ENCODE results near the gene TLE4. TPM values are rescaled to one million over a fixed set of nuclear protein-coding genes. Genes with fewer than 3 reads are reported as not detected.

Gene TLE4
- total RNA-seq, 1 experiment from 2014 or later = 17.9 TPM

DNA sequence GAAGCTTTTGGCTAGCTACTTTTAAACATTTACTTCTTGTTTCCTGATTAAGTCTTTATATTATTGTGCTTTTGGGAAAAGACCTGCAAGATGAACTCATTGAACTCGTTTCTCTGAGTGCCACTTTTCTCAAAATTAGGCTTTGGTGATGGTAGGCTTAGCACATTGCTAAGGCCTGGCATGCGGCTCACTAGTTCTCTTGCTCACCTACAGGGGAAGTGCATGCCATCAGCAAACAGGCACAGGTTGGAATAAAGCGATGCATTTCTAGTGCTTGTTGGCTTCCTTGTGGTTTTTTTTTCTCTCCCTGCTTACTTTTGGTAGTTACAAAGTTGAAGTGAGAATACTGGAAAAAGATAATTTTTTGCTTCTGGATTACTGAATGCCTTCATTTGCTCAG, 41.4 kb downstream of the TLE4 start:
- H4K20me1 ChIP-seq (ENCODE audit: low read length) = no peaks in the 10 kb centered on the region
- H3K4me2 ChIP-seq (ENCODE audit: low read length) = no peak overlapping the region
- no peaks in the 10 kb centered on the region for H3K79me2 ChIP-seq (ENCODE audit: low read length)
- no TSS peak for BruUV-seq (replicated peaks)
- intact Hi-C loops (cut with micrococcal nuclease) = no loop called here
- H3F3A ChIP-seq (ENCODE audit: low read length, unreplicated experiment) = no peaks in the 10 kb centered on the region
- ATAC-seq = no peak
- H3K27ac ChIP-seq (ENCODE audit: low read length) = no peak overlapping the region
- no peak overlapping the region for H2AFZ ChIP-seq (ENCODE audit: low read length)
- TF ChIP-seq EZH2 (IDR thresholded peaks at IDR 0.05; ENCODE audit: low read length, unreplicated experiment) (no peak), CTCF (conservative IDR thresholded peaks at IDR 0.05; ENCODE audit: low read depth, low read length) (no peak), EZH2phosphoT487 (IDR thresholded peaks at IDR 0.05; ENCODE audit: borderline replicate concordance, low read length) (no peak)
- no peak for DNase-seq
- CTCF ChIA-PET = no interaction called here
- H3K36me3 ChIP-seq (ENCODE audit: low read depth, low read length) = no peaks in the 10 kb centered on the region
- no peaks in the 10 kb centered on the region for H3K9me2 ChIP-seq (replicated peaks; ENCODE audit: low read length)
- no peak overlapping the region for H3K4me3 ChIP-seq (ENCODE audit: low read length)
- POLR2A ChIA-PET (ENCODE audit: unreplicated experiment) = no interaction called here
- H3K9ac ChIP-seq (ENCODE audit: low read length) = no peak overlapping the region
- H3K4me1 ChIP-seq (ENCODE audit: insufficient read depth, low read length) = no peaks in the 10 kb centered on the region
- no peaks in the 10 kb centered on the region for H3K9me3 ChIP-seq (ENCODE audit: low read length)
- no peaks in the 10 kb centered on the region for H3K27me3 ChIP-seq (ENCODE audit: low read length)

DNA sequence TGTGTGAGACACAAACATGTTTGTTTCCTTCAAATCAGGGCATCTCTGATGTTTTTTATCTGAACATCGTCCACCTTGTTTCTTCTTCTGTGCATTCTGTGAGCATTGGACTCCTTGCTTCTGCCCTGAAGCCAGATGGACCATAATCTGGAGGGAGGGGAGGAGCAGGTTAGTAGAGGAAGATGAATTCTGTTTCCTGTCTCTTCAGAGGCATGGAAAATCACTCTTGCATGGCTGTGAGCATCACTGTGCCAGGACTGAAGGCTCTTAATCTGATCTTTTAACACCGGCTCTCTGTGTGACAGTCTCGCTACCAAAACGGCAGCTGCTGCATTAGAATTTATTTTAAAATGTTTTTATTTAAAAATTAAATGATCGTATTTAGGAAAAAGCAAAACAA, 43.3 kb downstream of the TLE4 start:
- BruUV-seq (replicated peaks) = no TSS peak
- TF ChIP-seq CTCF (conservative IDR thresholded peaks at IDR 0.05; ENCODE audit: low read depth, low read length) (no peak), EZH2 (IDR thresholded peaks at IDR 0.05; ENCODE audit: low read length, unreplicated experiment) (no peak), EZH2phosphoT487 (IDR thresholded peaks at IDR 0.05; ENCODE audit: borderline replicate concordance, low read length) (no peak)
- H3K79me2 ChIP-seq (ENCODE audit: low read length) = no peaks in the 10 kb centered on the region

GRCh38 chr9:79616013-79616412, 44.2 kb downstream of the TLE4 start:
- Histone ChIP-seq H4K20me1 (ENCODE audit: low read length) (no peaks in the 10 kb centered on the region), H3K4me3 (ENCODE audit: low read length) (no peak overlapping the region), H3K27ac (ENCODE audit: low read length) (no peak overlapping the region), H3K9ac (ENCODE audit: low read length) (no peak overlapping the region), H3K79me2 (ENCODE audit: low read length) (no peaks in the 10 kb centered on the region), H3K9me3 (ENCODE audit: low read length) (no peaks in the 10 kb centered on the region), H3K9me2 (replicated peaks; ENCODE audit: low read length) (no peaks in the 10 kb centered on the region), H3K4me1 (ENCODE audit: insufficient read depth, low read length) (peaks cover 9% of the 10 kb centered on the region; the same call in 1 of the 2 replicates), H3K4me2 (ENCODE audit: low read length) (no peak overlapping the region), H3F3A (ENCODE audit: low read length, unreplicated experiment) (no peaks in the 10 kb centered on the region), H2AFZ (ENCODE audit: low read length) (no peak overlapping the region), H3K36me3 (ENCODE audit: low read depth, low read length) (no peaks in the 10 kb centered on the region), H3K27me3 (ENCODE audit: low read length) (no peaks in the 10 kb centered on the region)
- BruUV-seq (replicated peaks) = no TSS peak
- DNase-seq = no peak
- ChIA-PET CTCF (no interaction called here), POLR2A (ENCODE audit: unreplicated experiment) (no interaction called here)
- TF ChIP-seq EZH2 (IDR thresholded peaks at IDR 0.05; ENCODE audit: low read length, unreplicated experiment) (no peak), CTCF (conservative IDR thresholded peaks at IDR 0.05; ENCODE audit: low read depth, low read length) (no peak), EZH2phosphoT487 (IDR thresholded peaks at IDR 0.05; ENCODE audit: borderline replicate concordance, low read length) (no peak)
- intact Hi-C loops (cut with micrococcal nuclease) = no loop called here
- no peak for ATAC-seq

More for the DNA sequence above, 43.3 kb downstream of the TLE4 start:
- no peaks in the 10 kb centered on the region for H3K27me3 ChIP-seq (ENCODE audit: low read length)
- no peaks in the 10 kb centered on the region for H3K9me3 ChIP-seq (ENCODE audit: low read length)
- ChIA-PET CTCF (interaction anchor here (0.6 kb wide), 1 partner anchor 429 kb away, joined by 4 read pairs; no protein-coding TSS in a partner anchor), POLR2A (ENCODE audit: unreplicated experiment) (no interaction called here)
- H3K36me3 ChIP-seq (ENCODE audit: low read depth, low read length) = no peaks in the 10 kb centered on the region
- no peak overlapping the region for H2AFZ ChIP-seq (ENCODE audit: low read length)
- H3K27ac ChIP-seq (ENCODE audit: low read length) = no peak overlapping the region
- ATAC-seq = no peak
- H4K20me1 ChIP-seq (ENCODE audit: low read length) = no peaks in the 10 kb centered on the region
- no peak for DNase-seq
- intact Hi-C loops (cut with micrococcal nuclease) = no loop called here
- no peak overlapping the region for H3K4me2 ChIP-seq (ENCODE audit: low read length)
- H3K9me2 ChIP-seq (replicated peaks; ENCODE audit: low read length) = no peaks in the 10 kb centered on the region
- no peak overlapping the region for H3K4me3 ChIP-seq (ENCODE audit: low read length)
- H3F3A ChIP-seq (ENCODE audit: low read length, unreplicated experiment) = no peaks in the 10 kb centered on the region
- peaks cover 6% of the 10 kb centered on the region; the same call in 1 of the 2 replicates for H3K4me1 ChIP-seq (ENCODE audit: insufficient read depth, low read length)
- no peak overlapping the region for H3K9ac ChIP-seq (ENCODE audit: low read length)

Measured in PC-3 (cell line).